Eye (tissue), 1 donor: ENCODE data around the gene ZER1.
"Not testable (repeated sequence)": the region's sequence is repeated elsewhere in the genome, so short reads cannot be mapped to it uniquely, and the experiment has no call there.

Experiments used
- DNase-seq: peaks from one replicate; pipeline ENCODE4 v3.0.0-alpha.2; 2015

The ZER1 gene

GRCh38 chr9:128713941-128714573 is 57.7 kb downstream of the ZER1 start:
- no peak for DNase-seq

GRCh38 chr9:128713411-128713780 is 58.3 kb downstream of the ZER1 start:
- DNase-seq: no peak

- no peak for DNase-seq
Observed at GRCh38 chr9:128712451-128713410, 59.0 kb downstream of the ZER1 start.

- no peak for DNase-seq
Observed at GRCh38 chr9:128707446-128707845, 64.3 kb downstream of the ZER1 start.

GRCh38 chr9:128706671-128707381 is 64.9 kb downstream of the ZER1 start:
- no peak for DNase-seq

GRCh38 chr9:128706045-128706444 is 65.7 kb downstream of the ZER1 start:
- no peak for DNase-seq

GRCh38 chr9:128705051-128705965 is 66.4 kb downstream of the ZER1 start:
- no peak for DNase-seq

- DNase-seq: no peak
Observed at GRCh38 chr9:128704356-128704670, 67.4 kb downstream of the ZER1 start.

- no peak for DNase-seq
Observed at GRCh38 chr9:128703616-128704355, 67.9 kb downstream of the ZER1 start.

GRCh38 chr9:128702949-128703615 is 68.6 kb downstream of the ZER1 start:
- DNase-seq: peak; percentile 78

GRCh38 chr9:128702445-128702948 is 69.2 kb downstream of the ZER1 start, which contains the start of gene PKN3:
PKN3 (plus strand) TSS chr9:128702503; CDS start chr9:128702916, 413 bp downstream.
- DNase-seq: peak; percentile 97

- DNase-seq: no peak
Observed at GRCh38 chr9:128701227-128701854, 70.4 kb downstream of the ZER1 start.

GRCh38 chr9:128699096-128699795 is 72.5 kb downstream of the ZER1 start:
- not testable (repeated sequence) for DNase-seq

GRCh38 chr9:128696923-128697707 is 74.6 kb downstream of the ZER1 start:
- no peak for DNase-seq

GRCh38 chr9:128694344-128694743 is 77.4 kb downstream of the ZER1 start:
- DNase-seq: no peak

- not testable (repeated sequence) for DNase-seq
Observed at GRCh38 chr9:128693738-128694137, 78.0 kb downstream of the ZER1 start.

- DNase-seq: no peak
Observed at GRCh38 chr9:128690684-128691034, 81.1 kb downstream of the ZER1 start.

- DNase-seq: peak; percentile 72
Observed at GRCh38 chr9:128689820-128690683, 81.7 kb downstream of the ZER1 start.
